Mucosa of stomach (tissue), 1 donor: ENCODE measurements around the gene HSPB9.

Experiments
- H3K27me3 ChIP-seq: one replicate; pipeline ENCODE4 v1.7.0; 2013; ENCODE audit warnings: mild to moderate bottlenecking, low read length; ENCODE audit not compliant: control insufficient read depth, insufficient read depth
- H3K36me3 ChIP-seq: one replicate; pipeline ENCODE4 v1.7.0; 2013; ENCODE audit warnings: low read length; ENCODE audit not compliant: control insufficient read depth, insufficient read depth
- H3K4me1 ChIP-seq: one replicate; pipeline ENCODE4 v1.7.0; 2013; ENCODE audit warnings: mild to moderate bottlenecking, low read length; ENCODE audit not compliant: control insufficient read depth, insufficient read depth
- H3K4me3 ChIP-seq: one replicate; pipeline ENCODE4 v1.7.0; 2013; ENCODE audit warnings: low read length
- H3K9ac ChIP-seq: one replicate; pipeline ENCODE4 v1.7.0; 2013; ENCODE audit warnings: mild to moderate bottlenecking, low read length, moderate library complexity
- H3K9me3 ChIP-seq: one replicate; pipeline ENCODE4 v1.7.0; 2013; ENCODE audit warnings: mild to moderate bottlenecking, low read length, moderate library complexity; ENCODE audit not compliant: control insufficient read depth
- donor health status: Pancreatic carcinoma.

HSPB9 gene

GRCh38 chr17:42090964-42091790, 31.4 kb upstream of the HSPB9 start:
- no peaks in the 10 kb centered on the region for H3K9me3 ChIP-seq
- H3K36me3 ChIP-seq = no peaks in the 10 kb centered on the region
- H3K27me3 ChIP-seq = peaks cover 15% of the 10 kb centered on the region
- peaks cover 5% of the 10 kb centered on the region for H3K4me1 ChIP-seq
- no peak overlapping the region for H3K4me3 ChIP-seq
- no peak overlapping the region for H3K9ac ChIP-seq

DNA sequence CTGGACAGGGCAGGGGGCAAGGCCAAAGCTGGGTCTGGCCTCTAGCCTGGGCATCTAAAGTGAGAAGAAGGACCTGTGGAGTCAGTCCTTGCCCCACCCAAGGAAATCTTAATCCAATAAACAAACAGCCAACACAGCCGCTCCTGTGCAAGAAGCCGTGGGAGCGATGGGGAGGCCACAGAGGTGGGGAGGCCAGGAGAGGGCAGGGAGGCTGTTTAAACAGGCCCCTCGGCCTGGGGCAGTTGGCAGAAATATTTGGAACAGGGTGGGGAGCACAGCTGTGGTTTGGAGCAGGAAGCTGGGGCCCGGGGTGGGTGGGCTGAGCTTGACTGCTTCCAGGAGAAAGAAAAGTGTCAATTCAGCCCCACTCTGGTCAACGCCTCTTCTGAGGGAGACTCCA, 29.7 kb upstream of the HSPB9 start:
- Histone ChIP-seq H3K9me3 (no peaks in the 10 kb centered on the region), H3K27me3 (peaks cover 33% of the 10 kb centered on the region), H3K4me3 (no peak overlapping the region), H3K9ac (no peak overlapping the region), H3K4me1 (peaks cover 11% of the 10 kb centered on the region), H3K36me3 (no peaks in the 10 kb centered on the region)

- H3K4me1 ChIP-seq = peaks cover 8% of the 10 kb centered on the region
- no peaks in the 10 kb centered on the region for H3K36me3 ChIP-seq
- no peak overlapping the region for H3K9ac ChIP-seq
- H3K9me3 ChIP-seq = no peaks in the 10 kb centered on the region
- H3K4me3 ChIP-seq = no peak overlapping the region
- peaks cover 29% of the 10 kb centered on the region for H3K27me3 ChIP-seq
These were observed 28.1 kb upstream of the HSPB9 start for GRCh38 chr17:42094375-42095069.

DNA sequence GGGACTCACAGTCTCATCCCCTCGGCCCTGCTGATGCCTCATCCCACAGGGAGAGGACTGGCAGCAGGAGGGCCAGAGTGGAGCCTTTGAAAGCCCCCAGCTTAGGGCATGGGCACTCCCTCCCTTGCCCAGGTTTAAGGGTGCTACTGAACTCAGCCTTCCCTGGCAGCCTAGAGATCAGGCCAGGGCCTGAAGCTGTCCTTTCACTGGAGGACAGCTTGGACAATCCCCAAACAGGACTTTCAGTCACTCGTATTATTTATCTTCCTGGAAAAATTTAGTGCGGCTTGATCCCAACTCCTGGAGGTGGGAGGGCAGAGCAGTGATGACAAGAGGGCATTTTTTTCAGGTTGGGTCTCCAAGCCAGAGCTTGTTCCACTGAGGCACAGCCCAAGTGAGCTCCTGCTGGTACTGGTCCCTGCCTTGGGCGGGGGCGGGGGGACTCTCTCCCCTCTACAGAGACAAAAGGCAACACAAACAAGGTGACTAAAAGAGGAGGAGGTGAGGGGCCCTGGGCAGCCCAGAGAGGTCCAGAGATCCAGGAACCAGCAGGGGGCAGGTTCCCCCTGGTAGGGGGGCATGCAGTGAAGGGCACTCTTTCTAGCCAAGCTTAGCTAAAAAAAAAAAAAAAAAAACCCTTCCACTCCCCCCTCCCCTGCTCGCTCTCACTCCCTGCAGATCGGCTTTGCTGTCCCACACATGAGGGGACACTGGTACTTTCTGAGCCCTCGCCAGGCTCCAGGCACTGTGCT, 26.1 kb upstream of the HSPB9 start:
- Histone ChIP-seq H3K36me3 (no peaks in the 10 kb centered on the region), H3K4me3 (no peak overlapping the region), H3K27me3 (peaks cover 29% of the 10 kb centered on the region)

GRCh38 chr17:42097691-42098631, 24.6 kb upstream of the HSPB9 start, which contains the start of gene ZNF385C:
Gene ZNF385C (minus strand): TSS chr17:42098473. CDS start chr17:42063056, 35,417 bp downstream.
- Histone ChIP-seq H3K4me1 (peaks cover 14% of the 10 kb centered on the region), H3K9me3 (no peaks in the 10 kb centered on the region), H3K36me3 (no peaks in the 10 kb centered on the region), H3K9ac (no peak within 1 kb of the TSS), H3K4me3 (no peak within 1 kb of the TSS), H3K27me3 (peaks cover 29% of the 10 kb centered on the region)

More for the DNA sequence above, 26.1 kb upstream of the HSPB9 start:
- H3K4me1 ChIP-seq = peaks cover 10% of the 10 kb centered on the region
- H3K9ac ChIP-seq = no peak overlapping the region
- H3K9me3 ChIP-seq = no peaks in the 10 kb centered on the region

DNA sequence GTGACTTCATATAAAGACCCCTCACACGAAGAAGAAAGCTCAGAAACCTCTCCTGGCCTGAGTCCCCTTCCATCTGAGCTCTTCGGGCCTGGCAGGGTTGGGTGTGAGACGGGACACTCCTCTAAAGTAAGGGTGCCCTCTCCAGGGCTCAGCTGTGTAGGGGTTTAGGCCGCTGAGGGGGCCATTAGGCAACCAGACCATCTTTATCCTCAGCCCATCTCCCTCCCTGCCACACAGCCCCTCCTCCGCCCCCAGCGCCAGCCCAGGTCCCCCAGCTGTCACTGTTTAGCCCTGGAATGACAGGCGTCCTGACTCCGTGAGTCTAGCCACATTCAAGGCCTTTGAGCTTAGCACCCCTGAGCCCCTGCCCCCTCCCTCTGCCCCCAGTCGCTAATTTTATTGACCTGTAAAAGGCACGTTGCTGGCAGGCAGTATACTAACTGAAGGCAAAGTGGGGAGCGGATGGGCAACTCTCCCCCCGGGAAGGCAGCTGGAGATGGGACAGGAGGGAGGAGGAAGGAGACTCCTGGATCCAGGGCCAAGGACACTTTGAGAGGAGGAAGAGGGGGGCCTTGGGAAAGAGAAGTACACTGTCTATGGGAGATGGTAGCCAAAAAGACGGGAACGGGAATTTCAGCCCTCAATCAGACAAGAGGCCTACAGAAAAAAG, 23.7 kb upstream of the HSPB9 start:
- Histone ChIP-seq H3K9me3 (no peaks in the 10 kb centered on the region), H3K4me3 (no peak overlapping the region)

GRCh38 chr17:42101513-42102292, 20.9 kb upstream of the HSPB9 start:
- Histone ChIP-seq H3K36me3 (no peaks in the 10 kb centered on the region), H3K9me3 (no peaks in the 10 kb centered on the region), H3K9ac (no peak overlapping the region), H3K27me3 (peaks cover 16% of the 10 kb centered on the region), H3K4me3 (no peak overlapping the region), H3K4me1 (peaks cover 14% of the 10 kb centered on the region)

More for the DNA sequence above, 23.7 kb upstream of the HSPB9 start:
- no peak overlapping the region for H3K9ac ChIP-seq
- H3K4me1 ChIP-seq = peaks cover 14% of the 10 kb centered on the region
- H3K27me3 ChIP-seq = peaks cover 29% of the 10 kb centered on the region
- no peaks in the 10 kb centered on the region for H3K36me3 ChIP-seq

GRCh38 chr17:42103221-42103954, 19.2 kb upstream of the HSPB9 start:
- Histone ChIP-seq H3K27me3 (no peaks in the 10 kb centered on the region), H3K36me3 (no peaks in the 10 kb centered on the region), H3K4me1 (peaks cover 6% of the 10 kb centered on the region), H3K9me3 (no peaks in the 10 kb centered on the region), H3K4me3 (no peak overlapping the region), H3K9ac (no peak overlapping the region)

GRCh38 chr17:42104264-42104663, 18.3 kb upstream of the HSPB9 start:
- Histone ChIP-seq H3K36me3 (no peaks in the 10 kb centered on the region), H3K27me3 (no peaks in the 10 kb centered on the region), H3K9me3 (no peaks in the 10 kb centered on the region), H3K9ac (no peak overlapping the region), H3K4me1 (peaks cover 6% of the 10 kb centered on the region), H3K4me3 (no peak overlapping the region)

DNA sequence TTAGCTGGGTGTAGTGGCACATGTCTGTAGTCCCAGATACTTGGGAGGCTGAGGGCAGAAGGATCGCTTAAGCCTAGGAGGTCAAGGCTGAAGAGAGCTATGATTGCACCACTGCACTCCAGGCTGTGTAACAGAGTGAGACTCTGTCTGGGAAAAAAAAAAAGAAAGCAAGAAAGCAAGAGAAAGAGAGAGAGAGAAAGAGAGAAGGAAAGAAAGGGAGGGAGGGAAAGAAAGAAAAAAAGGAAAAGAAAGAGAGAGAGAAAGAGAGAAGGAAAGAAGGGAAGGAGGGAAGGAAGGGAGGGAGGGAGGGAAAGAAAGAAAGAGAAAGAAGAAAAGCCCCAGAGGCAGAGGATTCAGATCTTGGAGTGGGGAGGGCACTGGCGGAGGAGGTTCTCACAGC, 16.6 kb upstream of the HSPB9 start:
- H3K27me3 ChIP-seq = no peaks in the 10 kb centered on the region
- no peaks in the 10 kb centered on the region for H3K9me3 ChIP-seq
- no peak overlapping the region for H3K4me3 ChIP-seq
- peaks cover 6% of the 10 kb centered on the region for H3K4me1 ChIP-seq
- no peak overlapping the region for H3K9ac ChIP-seq
- H3K36me3 ChIP-seq = no peaks in the 10 kb centered on the region
